Astrocyte (in vitro differentiated cells and primary cell): ENCODE results near the gene NRG3. TPM values are rescaled to one million over a fixed set of nuclear protein-coding genes. Genes with fewer than 3 reads are reported as not detected.
A peak's percentile ranks its signal among the peaks of the same experiment; 100 is the strongest.

Experiments used
- DNase-seq: peaks from one replicate; pipeline ENCODE4 v3.0.0-alpha.2; 2010; ENCODE audit warnings: low read depth
- FAIRE-seq: peaks from 2 replicates; lab custom pipeline; 2011; peaks lifted over from hg19 to GRCh38; lab: Jason Lieb, UNC
- H2AFZ ChIP-seq: 2 replicates; pipeline ENCODE4 v1.6.0; 2012; ENCODE audit warnings: low read depth, low read length, inconsistent platforms
- H3K27ac ChIP-seq: 2 replicates; pipeline ENCODE4 v1.5.1; 2011; ENCODE audit warnings: low read depth, low read length, inconsistent platforms
- H3K27me3 ChIP-seq: 2 replicates; pipeline ENCODE4 v1.6.0; 2011; ENCODE audit warnings: low read length, inconsistent platforms; ENCODE audit not compliant: insufficient read depth
- H3K36me3 ChIP-seq: 2 replicates; pipeline ENCODE4 v1.5.1; 2011; ENCODE audit warnings: low read length, inconsistent platforms; ENCODE audit not compliant: insufficient read depth
- H3K4me1 ChIP-seq: 2 replicates; pipeline ENCODE4 v1.5.1; 2011; ENCODE audit warnings: low read length, inconsistent platforms; ENCODE audit not compliant: insufficient read depth
- H3K4me2 ChIP-seq: 2 replicates; pipeline ENCODE4 v1.6.0; 2012; ENCODE audit warnings: low read length, inconsistent platforms
- H3K4me3 ChIP-seq: 2 replicates; pipeline ENCODE4 v1.5.1; 2011; ENCODE audit warnings: low read depth, mild to moderate bottlenecking, low read length, inconsistent platforms; ENCODE audit not compliant: insufficient read depth
- H3K79me2 ChIP-seq: 2 replicates; pipeline ENCODE4 v1.6.0; 2012; ENCODE audit warnings: mild to moderate bottlenecking, low read length, inconsistent platforms; ENCODE audit not compliant: insufficient read depth
- H3K9ac ChIP-seq: 2 replicates; pipeline ENCODE4 v1.6.0; 2012; ENCODE audit warnings: mild to moderate bottlenecking, low read length, inconsistent platforms
- H3K9me3 ChIP-seq: 2 replicates; pipeline ENCODE4 v1.5.1; 2012; ENCODE audit warnings: low read depth, mild to moderate bottlenecking, low read length, inconsistent platforms; ENCODE audit not compliant: insufficient read depth
- H4K20me1 ChIP-seq: 2 replicates; pipeline ENCODE4 v1.6.0; 2012; ENCODE audit warnings: low read length, inconsistent platforms; ENCODE audit not compliant: insufficient read depth
- H3K27ac Mint-ChIP-seq: one replicate; pipeline ENCODE4 v1.8.0; 2021; ENCODE audit warnings: mild to moderate bottlenecking, mixed read lengths; ENCODE audit not compliant: unreplicated experiment
- H3K27me3 Mint-ChIP-seq: one replicate; pipeline ENCODE4 v1.8.0; 2021; ENCODE audit warnings: low read depth, mixed read lengths; ENCODE audit not compliant: unreplicated experiment
- H3K36me3 Mint-ChIP-seq: one replicate; pipeline ENCODE4 v1.8.0; 2021; ENCODE audit warnings: low read depth, mixed read lengths; ENCODE audit not compliant: unreplicated experiment
- H3K4me1 Mint-ChIP-seq: one replicate; pipeline ENCODE4 v1.8.0; 2021; ENCODE audit warnings: low read depth, mixed read lengths; ENCODE audit not compliant: unreplicated experiment
- H3K4me3 Mint-ChIP-seq: one replicate; pipeline ENCODE4 v1.8.0; 2021; ENCODE audit warnings: mild to moderate bottlenecking, moderate library complexity, mixed read lengths; ENCODE audit not compliant: unreplicated experiment
- H3K9me3 Mint-ChIP-seq: one replicate; pipeline ENCODE4 v1.8.0; 2021; ENCODE audit warnings: mild to moderate bottlenecking, mixed read lengths; ENCODE audit not compliant: unreplicated experiment
- CTCF ChIP-seq: IDR thresholded peaks from 2 replicates; pipeline ENCODE4 v1.5.1; 2011; ENCODE audit warnings: low read depth, mild to moderate bottlenecking, inconsistent platforms, low read length, moderate library complexity; ENCODE audit not compliant: insufficient read depth
- EZH2 ChIP-seq: IDR thresholded peaks from 2 replicates; pipeline ENCODE4 v1.6.1; 2012; ENCODE audit warnings: mild to moderate bottlenecking, low read length, inconsistent platforms; ENCODE audit not compliant: insufficient read depth
- total RNA-seq: library from RNA; stranded (reverse); gene quantifications from 2 replicates; pipeline ENCODE4 v1.2.1, GENCODE V29; 2021

NRG3 gene
- total RNA-seq, 1 donor from 2014 or later: 2.1 TPM

GRCh38 chr10:81957976-81958375 is 83.0 kb downstream of the NRG3 start:
- Histone ChIP-seq H3K79me2 (no peaks in the 10 kb centered on the region), H3K27ac (no peak overlapping the region), H2AFZ (no peak overlapping the region), H3K36me3 (no peaks in the 10 kb centered on the region), H3K4me2 (no peak overlapping the region), H3K9ac (no peak overlapping the region), H3K27me3 (no peaks in the 10 kb centered on the region), H4K20me1 (no peaks in the 10 kb centered on the region), H3K4me1 (peaks cover 17% of the 10 kb centered on the region), H3K4me3 (no peak overlapping the region), H3K9me3 (no peaks in the 10 kb centered on the region)
- peaks cover 5% of the 10 kb centered on the region for H3K4me1 Mint-ChIP-seq
- TF ChIP-seq CTCF (no peak), EZH2 (no peak)
- H3K9me3 Mint-ChIP-seq: no peaks in the 10 kb centered on the region
- peak; percentile 29 for DNase-seq
- FAIRE-seq: no peak
- no peak overlapping the region for H3K4me3 Mint-ChIP-seq
- no peaks in the 10 kb centered on the region for H3K36me3 Mint-ChIP-seq
- H3K27ac Mint-ChIP-seq: no peak overlapping the region
- no peaks in the 10 kb centered on the region for H3K27me3 Mint-ChIP-seq

DNA sequence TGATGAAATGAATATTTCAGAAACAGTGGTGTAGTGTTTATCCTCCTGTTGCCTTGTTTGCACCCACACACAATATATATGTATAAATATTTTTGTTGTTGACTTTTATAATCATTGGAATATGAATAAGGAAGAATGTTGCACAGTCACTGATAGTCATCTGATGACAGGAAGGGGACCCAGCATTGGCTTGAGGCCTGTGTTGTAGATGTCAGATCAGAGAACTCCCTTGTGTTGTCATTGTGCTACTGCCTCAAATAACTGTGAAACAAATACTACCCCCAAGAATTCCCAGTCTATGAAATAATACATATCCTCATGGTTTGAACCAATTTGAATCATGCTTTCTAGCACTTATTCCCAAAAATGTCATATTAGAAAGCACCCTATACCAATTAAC is 84.0 kb downstream of the NRG3 start:
- Histone ChIP-seq H3K36me3 (no peaks in the 10 kb centered on the region), H3K27ac (no peak overlapping the region), H2AFZ (no peak overlapping the region), H4K20me1 (no peaks in the 10 kb centered on the region), H3K4me2 (no peak overlapping the region), H3K9ac (no peak overlapping the region), H3K4me3 (no peak overlapping the region), H3K79me2 (no peaks in the 10 kb centered on the region), H3K4me1 (peaks cover 13% of the 10 kb centered on the region), H3K27me3 (no peaks in the 10 kb centered on the region), H3K9me3 (no peaks in the 10 kb centered on the region)
- FAIRE-seq (no peak), DNase-seq (no peak)
- no peak overlapping the region for H3K4me3 Mint-ChIP-seq
- H3K36me3 Mint-ChIP-seq: no peaks in the 10 kb centered on the region
- TF ChIP-seq CTCF: no peak
- TF ChIP-seq EZH2: no peak
- H3K27me3 Mint-ChIP-seq: no peaks in the 10 kb centered on the region
- peaks cover 5% of the 10 kb centered on the region for H3K4me1 Mint-ChIP-seq
- H3K9me3 Mint-ChIP-seq: no peaks in the 10 kb centered on the region
- no peak overlapping the region for H3K27ac Mint-ChIP-seq

DNA sequence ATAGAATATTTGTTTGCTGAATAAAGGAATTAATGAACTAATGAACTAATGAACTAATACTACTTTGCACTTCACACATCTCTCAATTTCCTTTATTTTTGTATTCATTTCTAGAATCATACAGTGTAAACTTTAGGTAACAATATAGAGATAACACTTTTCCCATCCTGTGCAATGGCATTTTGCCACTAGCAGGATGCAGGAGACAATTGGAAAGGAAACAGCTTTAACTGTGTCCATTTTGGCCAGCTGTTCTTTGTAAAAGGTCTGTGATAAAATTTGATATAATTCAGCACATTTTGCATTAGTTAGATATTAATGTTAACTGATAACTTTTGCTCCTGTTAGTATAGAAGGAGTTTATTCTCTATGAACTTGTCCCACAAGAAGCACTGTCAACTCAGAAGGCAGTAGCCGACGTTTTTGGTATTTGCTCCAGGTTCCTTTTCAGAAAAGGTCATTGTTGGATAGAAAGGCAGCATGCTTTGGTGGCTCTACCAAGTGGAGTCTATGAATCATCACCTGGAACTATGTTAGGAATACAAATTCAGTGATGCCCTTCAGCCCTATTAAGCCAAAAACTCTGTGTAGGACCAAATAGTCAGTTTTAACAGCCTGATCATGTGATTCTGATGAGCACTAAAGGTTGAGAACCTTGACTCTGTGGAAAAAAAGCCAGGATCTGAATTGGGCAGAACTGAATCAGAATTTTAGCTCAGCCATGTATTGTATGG is 86.6 kb downstream of the NRG3 start:
- Mint-ChIP-seq H3K27ac (no peak overlapping the region), H3K4me1 (peaks cover 1% of the 10 kb centered on the region), H3K9me3 (no peaks in the 10 kb centered on the region), H3K4me3 (no peak overlapping the region), H3K27me3 (no peaks in the 10 kb centered on the region), H3K36me3 (no peaks in the 10 kb centered on the region)
- Histone ChIP-seq H3K36me3 (no peaks in the 10 kb centered on the region), H2AFZ (no peak overlapping the region), H3K4me2 (no peak overlapping the region), H3K4me3 (no peak overlapping the region), H3K9me3 (no peaks in the 10 kb centered on the region), H3K27ac (no peak overlapping the region), H4K20me1 (no peaks in the 10 kb centered on the region), H3K79me2 (no peaks in the 10 kb centered on the region), H3K9ac (no peak overlapping the region), H3K4me1 (peaks cover 7% of the 10 kb centered on the region), H3K27me3 (no peaks in the 10 kb centered on the region)
- FAIRE-seq: no peak
- DNase-seq: no peak
- no peak for TF ChIP-seq CTCF
- TF ChIP-seq EZH2: no peak
